ENCODE results near the gene ZC3H14.
A peak's percentile ranks its signal among the peaks of the same experiment; 100 is the strongest.

Gene ZC3H14

GRCh38 chr14:88553886-88554456 lies 8.9 kb upstream of the ZC3H14 start:
- no peak for DNase-seq

GRCh38 chr14:88554457-88555286 lies 8.2 kb upstream of the ZC3H14 start, which contains the start of gene PTPN21:
Gene PTPN21 (minus strand): TSS chr14:88555007. CDS start chr14:88550417, 4,590 bp downstream.
- peak; percentile 36 to 43 for DNase-seq

GRCh38 chr14:88556581-88556980 lies 6.3 kb upstream of the ZC3H14 start:
- DNase-seq: no peak

- DNase-seq: no peak
Measured at GRCh38 chr14:88559852-88560251, 3.0 kb upstream of the ZC3H14 start.

- no peak for DNase-seq
Measured at GRCh38 chr14:88562532-88562830, 356 bp upstream of the ZC3H14 start.

- DNase-seq: no peak
Measured at GRCh38 chr14:88563845-88564244, 1.0 kb downstream of the ZC3H14 start.

- no peak for DNase-seq
Measured at GRCh38 chr14:88565427-88565826, 2.6 kb downstream of the ZC3H14 start.

- no peak for DNase-seq
Measured at GRCh38 chr14:88568196-88568595, 5.4 kb downstream of the ZC3H14 start.

GRCh38 chr14:88572117-88572516 lies 9.3 kb downstream of the ZC3H14 start:
- no peak for DNase-seq

- no peak for DNase-seq
Measured at GRCh38 chr14:88576222-88576621, 13.4 kb downstream of the ZC3H14 start.

- DNase-seq: no peak
Measured at GRCh38 chr14:88584451-88584850, 21.6 kb downstream of the ZC3H14 start.

- DNase-seq: no peak
Measured at GRCh38 chr14:88588081-88588480, 25.2 kb downstream of the ZC3H14 start.

- DNase-seq: no peak
Measured at GRCh38 chr14:88590173-88590572, 27.3 kb downstream of the ZC3H14 start.

GRCh38 chr14:88592031-88592430 lies 29.2 kb downstream of the ZC3H14 start:
- DNase-seq: no peak

GRCh38 chr14:88597038-88597437 lies 34.2 kb downstream of the ZC3H14 start:
- DNase-seq: no peak

GRCh38 chr14:88597601-88598000 lies 34.8 kb downstream of the ZC3H14 start:
- no peak for DNase-seq

GRCh38 chr14:88598097-88598675 lies 35.3 kb downstream of the ZC3H14 start:
- no peak for DNase-seq

GRCh38 chr14:88599326-88599725 lies 36.5 kb downstream of the ZC3H14 start:
- no peak for DNase-seq

- DNase-seq: no peak
Measured at GRCh38 chr14:88599761-88600439, 37.1 kb downstream of the ZC3H14 start.

- no peak for DNase-seq
Measured at GRCh38 chr14:88604212-88604611, 41.4 kb downstream of the ZC3H14 start.

- DNase-seq: no peak
Measured at GRCh38 chr14:88605594-88605993, 42.8 kb downstream of the ZC3H14 start.

GRCh38 chr14:88607829-88608228 lies 45.0 kb downstream of the ZC3H14 start:
- DNase-seq: no peak

GRCh38 chr14:88611878-88612277 lies 49.0 kb downstream of the ZC3H14 start:
- no peak for DNase-seq

- DNase-seq: peak in 1 of 2 experiments; percentile 10
Measured at GRCh38 chr14:88612981-88613380, 50.1 kb downstream of the ZC3H14 start.

Measured in NCI-H2081 (cell line).